H9 (cell line): ENCODE data around the gene GRAMD1B. TPM values are rescaled to one million over a fixed set of nuclear protein-coding genes. Genes with fewer than 3 reads are reported as not detected.

ENCODE experiments used
- DNase-seq: peaks from one replicate; pipeline ENCODE4 v3.0.0-alpha.2; 2017
- H2AFZ ChIP-seq: one replicate; pipeline ENCODE4 v1.6.1; 2013; ENCODE audit warnings: mild to moderate bottlenecking, low read length, control low read depth, moderate library complexity
- H2AK5ac ChIP-seq: 2 replicates; pipeline ENCODE4 v1.6.1; 2013; ENCODE audit warnings: low read length, control low read depth, mixed read lengths; ENCODE audit not compliant: insufficient read length
- H2BK120ac ChIP-seq: one replicate; pipeline ENCODE4 v1.6.1; 2013; ENCODE audit warnings: low read depth, mild to moderate bottlenecking, low read length, control low read depth, inconsistent platforms; ENCODE audit not compliant: poor library complexity, severe bottlenecking
- H2BK12ac ChIP-seq: 2 replicates; pipeline ENCODE4 v1.6.1; 2013; ENCODE audit warnings: low read length, control low read depth, mixed read lengths, low read depth; ENCODE audit not compliant: insufficient read length
- H2BK15ac ChIP-seq: 2 replicates; pipeline ENCODE4 v1.6.1; 2013; ENCODE audit warnings: low read depth, low read length, control low read depth
- H2BK20ac ChIP-seq: one replicate; pipeline ENCODE4 v1.6.1; 2013; ENCODE audit warnings: low read depth, mild to moderate bottlenecking, low read length, control low read depth, inconsistent platforms; ENCODE audit not compliant: poor library complexity, severe bottlenecking
- H2BK5ac ChIP-seq: 2 replicates; pipeline ENCODE4 v1.6.1; 2013; ENCODE audit warnings: low read length, control low read depth, mixed read lengths; ENCODE audit not compliant: insufficient read length
- H3K14ac ChIP-seq: 2 replicates; pipeline ENCODE4 v1.6.1; 2013; ENCODE audit warnings: low read length, control low read depth; ENCODE audit not compliant: insufficient read depth
- H3K18ac ChIP-seq: 2 replicates; pipeline ENCODE4 v1.6.1; 2013; ENCODE audit warnings: low read depth, mild to moderate bottlenecking, mixed read lengths, low read length, control low read depth; ENCODE audit not compliant: insufficient read length
- H3K23ac ChIP-seq: 2 replicates; pipeline ENCODE4 v1.6.1; 2013; ENCODE audit warnings: low read length, control low read depth, mixed read lengths, low read depth; ENCODE audit not compliant: insufficient read length
- H3K23me2 ChIP-seq: 2 replicates; pipeline ENCODE4 v1.6.1; 2013; ENCODE audit warnings: low read depth, mild to moderate bottlenecking, mixed read lengths, low read length, control low read depth; ENCODE audit not compliant: insufficient read length, poor library complexity, severe bottlenecking
- H3K27ac ChIP-seq: 2 replicates; pipeline ENCODE4 v1.5.1; 2013; ENCODE audit warnings: low read length, control low read depth, mixed read lengths, low read depth; ENCODE audit not compliant: insufficient read length
- H3K27me3 ChIP-seq: 2 replicates; pipeline ENCODE4 v1.6.1; 2013; ENCODE audit warnings: low read length, control low read depth, inconsistent platforms; ENCODE audit not compliant: insufficient read depth
- H3K4ac ChIP-seq: 2 replicates; pipeline ENCODE4 v1.6.1; 2013; ENCODE audit warnings: low read depth, mild to moderate bottlenecking, control low read depth, inconsistent platforms, low read length, moderate library complexity
- H3K4me1 ChIP-seq: 2 replicates; pipeline ENCODE4 v1.6.1; 2013; ENCODE audit warnings: low read length, control low read depth, inconsistent platforms; ENCODE audit not compliant: insufficient read depth
- H3K4me2 ChIP-seq: 2 replicates; pipeline ENCODE4 v1.6.1; 2013; ENCODE audit warnings: low read length, control low read depth, mixed read lengths; ENCODE audit not compliant: insufficient read length, insufficient read depth
- H3K56ac ChIP-seq: 2 replicates; pipeline ENCODE4 v1.6.1; 2013; ENCODE audit warnings: low read depth, mild to moderate bottlenecking, mixed read lengths, low read length, control low read depth; ENCODE audit not compliant: insufficient read length
- H3K79me1 ChIP-seq: 2 replicates; pipeline ENCODE4 v1.6.1; 2013; ENCODE audit warnings: low read depth, mild to moderate bottlenecking, moderate library complexity, low read length, control low read depth, inconsistent platforms; ENCODE audit not compliant: insufficient read depth, poor library complexity, severe bottlenecking
- H3K79me2 ChIP-seq: 2 replicates; pipeline ENCODE4 v1.6.1; 2013; ENCODE audit warnings: low read length, control low read depth, inconsistent platforms; ENCODE audit not compliant: insufficient read depth
- H3K9ac ChIP-seq: 2 replicates; pipeline ENCODE4 v1.6.1; 2013; ENCODE audit warnings: low read length, control low read depth, mixed read lengths; ENCODE audit not compliant: insufficient read length; ENCODE audit errors: extremely low read depth
- H3K9me3 ChIP-seq: one replicate; pipeline ENCODE4 v1.6.1; 2013; ENCODE audit warnings: low read depth, low read length, inconsistent platforms; ENCODE audit not compliant: control insufficient read depth
- H3T11ph ChIP-seq: one replicate; pipeline ENCODE4 v1.6.1; 2013; ENCODE audit warnings: mild to moderate bottlenecking, low read length, control low read depth, inconsistent platforms
- H4K20me1 ChIP-seq: one replicate; pipeline ENCODE4 v1.6.1; 2013; ENCODE audit not compliant: control insufficient read depth, insufficient read length, insufficient read depth
- H4K5ac ChIP-seq: 2 replicates; pipeline ENCODE4 v1.6.1; 2013; ENCODE audit warnings: low read depth, mild to moderate bottlenecking, mixed read lengths, low read length, control low read depth; ENCODE audit not compliant: insufficient read length
- H4K8ac ChIP-seq: replicated peaks from 2 replicates; pipeline ENCODE4 v1.6.1; 2013; ENCODE audit warnings: low read length, control low read depth, mixed read lengths, low read depth; ENCODE audit not compliant: insufficient read length
- H4K91ac ChIP-seq: 2 replicates; pipeline ENCODE4 v1.6.1; 2013; ENCODE audit warnings: low read depth, mild to moderate bottlenecking, moderate library complexity, mixed read lengths, low read length, control low read depth; ENCODE audit not compliant: insufficient read length
- H3K27ac Mint-ChIP-seq, 3 experiments: 2 replicates in 2 of 3; 3 replicates in 1 of 3; pipeline ENCODE4 v1.8.0; 2020 to 2021; ENCODE audit warnings: mixed read lengths in 3 of 3, mild to moderate bottlenecking in 1 of 3, moderate library complexity in 1 of 3
- H3K27me3 Mint-ChIP-seq: 2 replicates; pipeline ENCODE4 v1.8.0; 2021; ENCODE audit warnings: low read depth, mild to moderate bottlenecking, moderate library complexity, mixed read lengths
- H3K36me3 Mint-ChIP-seq, 3 experiments: 2 replicates in 2 of 3; 3 replicates in 1 of 3; pipeline ENCODE4 v1.8.0; 2020 to 2021; ENCODE audit warnings: low read depth in 3 of 3, mixed read lengths in 3 of 3; ENCODE audit not compliant: insufficient read depth in 1 of 3
- H3K4me1 Mint-ChIP-seq, 2 experiments: 2 replicates each; pipeline ENCODE4 v1.8.0; 2020; ENCODE audit warnings: mixed read lengths in 2 of 2
- H3K4me3 Mint-ChIP-seq, 2 experiments: 2 replicates in 1 of 2; 3 replicates in 1 of 2; pipeline ENCODE4 v1.8.0; 2020 to 2021; ENCODE audit warnings: mild to moderate bottlenecking in 2 of 2, mixed read lengths in 2 of 2, moderate library complexity in 1 of 2
- H3K9me3 Mint-ChIP-seq, 2 experiments: 2 replicates in 1 of 2; 3 replicates in 1 of 2; pipeline ENCODE4 v1.8.0; 2020; ENCODE audit warnings: mild to moderate bottlenecking in 2 of 2, mixed read lengths in 2 of 2, moderate library complexity in 1 of 2
- CTCF ChIP-seq: fragments of 200-600 bp; sonication (generic); conservative IDR thresholded peaks from 3 replicates; pipeline ENCODE4 v1.8.0; 2021; ENCODE audit warnings: antibody characterized with exemption, mild to moderate bottlenecking
- WGBS: extraction: QIAGEN DNeasy Blood & Tissue Kit; methylation state at CpG from one replicate; pipeline ENCODE4 v1.1.7; 2013; ENCODE audit warnings: missing lambda C conversion rate, low lambda C conversion rate, mixed read lengths; ENCODE audit not compliant: insufficient read length; ENCODE audit errors: extremely low coverage; 5-methylcytosine and 5-hydroxymethylcytosine counted together
- total RNA-seq: library from RNA; stranded (reverse); gene quantifications from 2 replicates; pipeline ENCODE4 v1.2.1, GENCODE V29; 2021

Gene GRAMD1B
- total RNA-seq, 1 experiment from 2014 or later = 25.9 TPM

- Histone ChIP-seq H3K23me2 (peaks cover 15% of the 10 kb centered on the region), H3K4me2 (peak overlapping the region; percentile 79), H2AK5ac (no peak overlapping the region), H3K56ac (no peak overlapping the region), H3K23ac (no peak overlapping the region), H3K27ac (no peak overlapping the region), H3K4ac (no peak overlapping the region), H2BK20ac (no peak overlapping the region), H3K18ac (no peak overlapping the region), H3K79me1 (no peaks in the 10 kb centered on the region), H3K27me3 (peaks cover 10% of the 10 kb centered on the region; the same call in 1 of the 2 replicates), H3T11ph (no peak overlapping the region), H4K91ac (no peak overlapping the region), H2BK5ac (no peak overlapping the region), H2BK12ac (no peak overlapping the region), H2BK15ac (no peak overlapping the region), H4K5ac (no peak overlapping the region), H3K79me2 (no peaks in the 10 kb centered on the region), H3K9ac (no peak overlapping the region), H3K14ac (no peak overlapping the region; the same call in 1 of the 2 replicates), H2AFZ (no peak overlapping the region), H4K8ac (no peak overlapping the region), H4K20me1 (no peaks in the 10 kb centered on the region), H2BK120ac (no peak overlapping the region), H3K9me3 (no peaks in the 10 kb centered on the region), H3K4me1 (peaks cover 2% of the 10 kb centered on the region; the same call in 1 of the 2 replicates)
- TF ChIP-seq CTCF = peak; percentile 49
- no peak overlapping the region for H3K27ac Mint-ChIP-seq
- DNase-seq = peak; percentile 66
- peak overlapping the region; percentile 81 to 88 for H3K4me3 Mint-ChIP-seq
- H3K9me3 Mint-ChIP-seq = no peaks in the 10 kb centered on the region
- peaks cover 61% of the 10 kb centered on the region for H3K27me3 Mint-ChIP-seq
- peaks cover 11 to 12% of the 10 kb centered on the region in 2 experiments for H3K4me1 Mint-ChIP-seq
- H3K36me3 Mint-ChIP-seq = no peaks in the 10 kb centered on the region
- WGBS = no CpG with 5 or more reads among the region's 64 CpGs
Observed at GRCh38 chr11:123653827-123654565, 223.9 kb downstream of the GRAMD1B start.
